Naive thymus-derived CD8-positive, alpha-beta T cell (primary cell): ENCODE results near the gene C9orf40. TPM values are rescaled to one million over a fixed set of nuclear protein-coding genes. Genes with fewer than 3 reads are reported as not detected.

Experiments used
- ATAC-seq, 2 donors: fragments of 150-1000 bp; cut with Tn5 transposase in 1 of 2; sonication (Bioruptor Pico), chemical (Tn5 transposase) in 1 of 2; 1 replicate in 1 of 2; 2 replicates in 1 of 2; pipeline ENCODE4 v1.10.0; 2021; ENCODE audit warnings: mild to moderate bottlenecking in 2 of 2, moderate library complexity in 2 of 2
- POLR2A ChIA-PET: fragments of 350-600 bp; sonication (Branson Sonifier 250); formaldehyde crosslinking; loops from one replicate; lab custom pipeline; 2021; ENCODE audit warnings: antibody characterized with exemption; lab: Charles Lee
- DNase-seq, 10 donors: peaks; one replicate each; pipeline versions ENCODE4 v3.0.0 to v3.0.0-alpha.2; 2020 to 2022
- H3K27ac Mint-ChIP-seq, 10 donors: one replicate each; pipeline ENCODE4 v1.8.0; 2020 to 2022; ENCODE audit warnings: mild to moderate bottlenecking in 10 of 10, mixed read lengths in 10 of 10, moderate library complexity in 4 of 10, inconsistent platforms in 1 of 10
- H3K27me3 Mint-ChIP-seq, 5 donors: one replicate each; pipeline ENCODE4 v1.8.0; 2021 to 2022; ENCODE audit warnings: mixed read lengths in 5 of 5
- H3K36me3 Mint-ChIP-seq, 3 donors: one replicate each; pipeline ENCODE4 v1.8.0; 2020 to 2022; ENCODE audit warnings: mixed read lengths in 3 of 3, mild to moderate bottlenecking in 2 of 3, inconsistent platforms in 1 of 3
- H3K4me1 Mint-ChIP-seq, 4 donors: one replicate each; pipeline ENCODE4 v1.8.0; 2021 to 2022; ENCODE audit warnings: mixed read lengths in 4 of 4
- H3K4me3 Mint-ChIP-seq, 10 donors: one replicate each; pipeline ENCODE4 v1.8.0; 2020 to 2022; ENCODE audit warnings: mild to moderate bottlenecking in 10 of 10, mixed read lengths in 10 of 10, moderate library complexity in 6 of 10, inconsistent platforms in 1 of 10
- H3K9me3 Mint-ChIP-seq, 9 donors: one replicate each; pipeline ENCODE4 v1.8.0; 2020 to 2022; ENCODE audit warnings: mixed read lengths in 9 of 9, mild to moderate bottlenecking in 3 of 9, inconsistent platforms in 1 of 9, moderate library complexity in 1 of 9
- polyA plus RNA-seq, 3 donors: library from polyadenylated mRNA; unstranded; fragments of 300-500 nt; fragmentation: Illumina TruSeq; gene quantifications; one replicate each; pipeline ENCODE4 v1.2.3, GENCODE V29; 2021
- total RNA-seq, 8 experiments: library from RNA in 2 of 8; stranded (reverse) in 2 of 8; gene quantifications; one replicate each; pipeline ENCODE4 v1.2.3 and lab custom pipeline; 2021 to 2026

The C9orf40 gene
- total RNA-seq (1 to 10 TPM; 5.0 to 5.5 TPM), polyA plus RNA-seq (1 to 10 TPM; 1.3 to 2.6 (median 1.8) TPM), total RNA-seq (lab: John Stamatoyannopoulos, UW) (2.4 to 7.7 (median 5.9) reads per million in 6 experiments)

- Mint-ChIP-seq H3K27ac (peak within 1 kb of the TSS; percentile 91 to 98 (median 96)), H3K4me1 (peaks cover 18 to 24% (median 20%) of the 10 kb centered on the region in 4 donors), H3K27me3 (no peaks in the 10 kb centered on the region), H3K36me3 (peaks cover 0 to 3% (median 0%) of the 10 kb centered on the region in 3 donors), H3K9me3 (no peaks in the 10 kb centered on the region), H3K4me3 (peak within 1 kb of the TSS; percentile 94 to 99 (median 98))
- POLR2A ChIA-PET, result interaction anchor here (0.7 to 3.4 kb wide), 5 partner anchors 9 to 135 kb away, joined by 3 to 42 read pairs (median 7); partner anchors contain the start of genes CARNMT1, NMRK1 and OSTF1
- peak; percentile 80 to 93 (median 88) for DNase-seq
- ATAC-seq, result peak; percentile 88 to 90
Measured at GRCh38 chr9:74952201-74953151, at the start of gene C9orf40. C9orf40 (minus strand) TSS chr9:74952912; CDS start chr9:74952611, 301 bp downstream.

GRCh38 chr9:75001719-75002421 lies 49.2 kb upstream of the C9orf40 start:
- peaks cover 2 to 5% (median 4%) of the 10 kb centered on the region in 4 donors for H3K4me1 Mint-ChIP-seq
- peak in 6 of 10 donors; percentile 8 to 74 (median 48) for DNase-seq
- no peaks in the 10 kb centered on the region for H3K9me3 Mint-ChIP-seq
- no peaks in the 10 kb centered on the region for H3K27me3 Mint-ChIP-seq
- no peak overlapping the region for H3K4me3 Mint-ChIP-seq
- ATAC-seq, result peak; percentile 89 to 97
- H3K27ac Mint-ChIP-seq, result no peak overlapping the region
- POLR2A ChIA-PET, result interaction anchor here (1.7 kb wide), 1 partner anchor 25 kb away, joined by 6 read pairs; no protein-coding TSS in a partner anchor
- peaks cover 7 to 44% (median 12%) of the 10 kb centered on the region in 3 donors for H3K36me3 Mint-ChIP-seq

GRCh38 chr9:75000835-75001234 lies 48.1 kb upstream of the C9orf40 start:
- peaks cover 2 to 5% (median 4%) of the 10 kb centered on the region in 4 donors for H3K4me1 Mint-ChIP-seq
- H3K9me3 Mint-ChIP-seq, result no peaks in the 10 kb centered on the region
- DNase-seq (no peak), ATAC-seq (no peak)
- no peak overlapping the region for H3K27ac Mint-ChIP-seq
- POLR2A ChIA-PET, result no interaction called here
- no peaks in the 10 kb centered on the region for H3K27me3 Mint-ChIP-seq
- H3K4me3 Mint-ChIP-seq, result no peak overlapping the region
- peaks cover 7 to 45% (median 12%) of the 10 kb centered on the region in 3 donors for H3K36me3 Mint-ChIP-seq

DNA sequence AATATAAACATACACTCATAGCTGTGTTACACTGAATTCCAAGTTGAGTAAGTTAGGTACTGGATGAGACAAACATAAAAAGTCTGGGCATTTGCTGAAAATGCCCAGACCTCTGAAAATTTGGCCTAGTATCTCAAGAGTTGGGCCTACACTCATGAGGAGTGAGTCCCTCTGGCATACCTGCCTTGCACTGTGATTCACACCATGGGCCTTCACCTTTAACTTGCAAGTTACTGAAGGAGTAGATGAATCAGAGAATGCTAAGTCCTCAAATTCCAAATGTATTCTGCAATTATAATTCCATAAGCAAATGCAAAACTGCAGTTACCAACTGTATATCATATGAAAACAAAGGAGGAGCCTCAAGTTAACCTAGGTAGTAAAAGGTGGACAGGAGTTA lies 32.3 kb upstream of the C9orf40 start:
- peaks cover 0 to 4% (median 0%) of the 10 kb centered on the region in 4 donors for H3K4me1 Mint-ChIP-seq
- ATAC-seq (no peak), DNase-seq (no peak)
- POLR2A ChIA-PET, result no interaction called here
- peaks cover 14 to 73% (median 25%) of the 10 kb centered on the region in 3 donors for H3K36me3 Mint-ChIP-seq
- H3K9me3 Mint-ChIP-seq, result no peaks in the 10 kb centered on the region
- no peak overlapping the region for H3K4me3 Mint-ChIP-seq
- H3K27me3 Mint-ChIP-seq, result no peaks in the 10 kb centered on the region
- H3K27ac Mint-ChIP-seq, result peak overlapping the region in 1 of 10 donors; percentile 16

GRCh38 chr9:74983709-74984108 lies 31.0 kb upstream of the C9orf40 start:
- DNase-seq (no peak), ATAC-seq (no peak)
- Mint-ChIP-seq H3K27me3 (no peaks in the 10 kb centered on the region), H3K4me3 (no peak overlapping the region), H3K9me3 (no peaks in the 10 kb centered on the region), H3K27ac (no peak overlapping the region), H3K36me3 (peaks cover 16 to 70% (median 31%) of the 10 kb centered on the region in 3 donors), H3K4me1 (no peaks in the 10 kb centered on the region)
- POLR2A ChIA-PET, result no interaction called here

DNA sequence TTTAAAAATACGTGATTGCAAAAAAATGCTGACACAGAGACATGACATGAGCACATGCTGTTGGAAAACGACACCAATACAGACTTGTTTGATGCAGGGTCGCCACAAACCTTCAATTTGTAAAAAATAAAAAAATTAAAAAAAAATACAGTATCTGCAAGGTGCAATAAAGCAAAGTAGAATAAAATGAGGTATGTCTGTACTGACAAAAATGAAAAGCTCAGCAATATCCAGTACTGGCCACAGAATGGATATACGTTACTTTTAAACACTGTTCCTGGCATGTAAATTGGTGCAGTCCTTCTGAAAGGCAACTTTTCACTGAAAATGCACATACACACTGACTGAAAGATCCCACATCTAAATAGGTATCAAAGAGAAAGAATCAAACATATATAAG lies 27.1 kb upstream of the C9orf40 start:
- Mint-ChIP-seq H3K4me1 (peaks cover 0 to 1% (median under 1%) of the 10 kb centered on the region in 4 donors), H3K36me3 (peaks cover 44 to 66% (median 52%) of the 10 kb centered on the region in 3 donors), H3K4me3 (no peak overlapping the region), H3K27me3 (no peaks in the 10 kb centered on the region), H3K27ac (no peak overlapping the region), H3K9me3 (peaks cover 0 to 17% (median 0%) of the 10 kb centered on the region in 9 donors)
- POLR2A ChIA-PET, result no interaction called here
- no peak for ATAC-seq
- no peak for DNase-seq

DNA sequence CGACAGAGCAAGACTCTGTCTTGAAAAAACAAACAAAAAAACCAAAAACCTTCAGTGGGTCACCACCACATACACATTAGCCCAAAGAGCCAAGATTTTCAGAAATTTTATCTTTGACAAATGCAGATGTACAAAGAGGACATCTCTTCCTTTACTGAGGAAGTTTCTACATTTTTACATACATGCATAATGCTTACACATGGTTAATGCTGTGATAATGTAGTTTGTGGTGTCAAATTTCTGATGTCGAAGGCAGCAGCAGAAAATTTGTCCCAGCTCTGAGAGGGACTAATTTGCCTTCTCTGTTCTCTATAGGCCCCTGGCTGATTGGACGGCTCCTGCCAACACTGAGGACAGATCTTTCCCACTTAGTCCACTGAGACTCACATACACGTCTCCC lies 24.6 kb upstream of the C9orf40 start:
- POLR2A ChIA-PET, result no interaction called here
- DNase-seq, result no peak
- peaks cover 0 to 38% (median 0%) of the 10 kb centered on the region in 9 donors for H3K9me3 Mint-ChIP-seq
- no peak for ATAC-seq
- H3K4me1 Mint-ChIP-seq, result peaks cover 4 to 14% (median 11%) of the 10 kb centered on the region in 4 donors
- H3K4me3 Mint-ChIP-seq, result no peak overlapping the region
- H3K27ac Mint-ChIP-seq, result peak overlapping the region in 1 of 10 donors; percentile 27
- H3K36me3 Mint-ChIP-seq, result peaks cover 42 to 47% (median 45%) of the 10 kb centered on the region in 3 donors
- H3K27me3 Mint-ChIP-seq, result no peaks in the 10 kb centered on the region

GRCh38 chr9:74975538-74975937 lies 22.8 kb upstream of the C9orf40 start:
- H3K9me3 Mint-ChIP-seq, result peaks cover 0 to 43% (median 0%) of the 10 kb centered on the region in 9 donors
- H3K4me3 Mint-ChIP-seq, result no peak overlapping the region
- H3K36me3 Mint-ChIP-seq, result peaks cover 35 to 43% (median 42%) of the 10 kb centered on the region in 3 donors
- H3K27ac Mint-ChIP-seq, result no peak overlapping the region
- peaks cover 4 to 14% (median 11%) of the 10 kb centered on the region in 4 donors for H3K4me1 Mint-ChIP-seq
- DNase-seq (no peak), ATAC-seq (no peak)
- POLR2A ChIA-PET, result no interaction called here
- no peaks in the 10 kb centered on the region for H3K27me3 Mint-ChIP-seq

DNA sequence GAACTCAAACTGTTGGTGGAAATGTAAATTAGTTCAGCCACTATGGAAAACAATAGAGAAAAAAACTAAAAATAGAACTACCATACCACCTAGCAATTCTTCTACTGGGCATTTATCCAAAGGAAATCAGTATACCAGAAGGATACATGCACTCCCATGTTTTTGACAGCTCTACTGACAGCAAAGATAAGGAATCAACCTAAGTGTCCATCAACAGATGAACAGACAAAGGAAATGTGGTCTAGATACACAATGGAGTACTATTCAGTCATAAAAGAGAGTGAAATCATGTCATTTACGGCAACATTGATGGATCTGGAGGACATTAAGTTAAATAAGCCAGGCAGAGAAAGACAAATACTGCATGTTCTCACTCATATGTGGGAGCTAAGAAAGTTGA lies 21.8 kb upstream of the C9orf40 start:
- ATAC-seq (no peak), DNase-seq (no peak)
- peaks cover 4 to 14% (median 11%) of the 10 kb centered on the region in 4 donors for H3K4me1 Mint-ChIP-seq
- peaks cover 0 to 43% (median 0%) of the 10 kb centered on the region in 9 donors for H3K9me3 Mint-ChIP-seq
- POLR2A ChIA-PET, result interaction anchor here (0.7 kb wide), 1 partner anchor 22 kb away, joined by 6 read pairs; the partner anchor contains the start of gene C9orf40
- no peak overlapping the region for H3K27ac Mint-ChIP-seq
- H3K4me3 Mint-ChIP-seq, result no peak overlapping the region
- H3K36me3 Mint-ChIP-seq, result peaks cover 31 to 47% (median 35%) of the 10 kb centered on the region in 3 donors
- no peaks in the 10 kb centered on the region for H3K27me3 Mint-ChIP-seq

DNA sequence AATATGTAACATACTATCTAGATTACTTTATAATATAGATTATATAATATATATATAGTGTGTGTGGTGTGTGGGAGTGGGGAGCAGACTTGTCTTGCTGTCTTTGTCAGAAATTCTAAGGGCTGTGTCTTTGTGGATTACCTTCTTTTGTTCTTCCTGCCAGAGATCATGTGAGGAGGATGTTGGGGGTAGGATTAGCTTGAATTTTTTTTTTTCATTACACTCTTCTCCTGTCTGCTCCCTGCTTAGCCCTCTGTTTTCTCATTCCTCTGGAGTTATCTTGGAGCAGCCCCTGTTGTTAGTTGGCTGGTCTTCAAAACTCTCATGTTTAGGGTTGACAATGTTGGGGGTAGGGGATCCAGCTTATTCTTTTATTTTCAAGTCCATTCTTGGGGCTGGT lies 21.0 kb upstream of the C9orf40 start:
- Mint-ChIP-seq H3K36me3 (peaks cover 28 to 46% (median 33%) of the 10 kb centered on the region in 3 donors), H3K4me1 (peaks cover 4 to 14% (median 11%) of the 10 kb centered on the region in 4 donors), H3K4me3 (peak overlapping the region in 1 of 10 donors; percentile 5), H3K27ac (peak overlapping the region in 2 of 10 donors; percentile 42 to 58), H3K9me3 (peaks cover 0 to 43% (median 0%) of the 10 kb centered on the region in 9 donors), H3K27me3 (no peaks in the 10 kb centered on the region)
- POLR2A ChIA-PET, result interaction anchor here (0.7 kb wide), 1 partner anchor 21 kb away, joined by 6 read pairs; the partner anchor contains the start of gene C9orf40
- DNase-seq (no peak), ATAC-seq (no peak)

- peaks cover 0 to 6% (median 1%) of the 10 kb centered on the region in 4 donors for H3K4me1 Mint-ChIP-seq
- no peaks in the 10 kb centered on the region for H3K27me3 Mint-ChIP-seq
- no peak overlapping the region for H3K27ac Mint-ChIP-seq
- H3K36me3 Mint-ChIP-seq, result peaks cover 29 to 39% (median 39%) of the 10 kb centered on the region in 3 donors
- DNase-seq (no peak), ATAC-seq (no peak)
- H3K9me3 Mint-ChIP-seq, result peaks cover 9 to 34% (median 20%) of the 10 kb centered on the region in 9 donors
- no peak overlapping the region for H3K4me3 Mint-ChIP-seq
- POLR2A ChIA-PET, result no interaction called here
Measured at GRCh38 chr9:74963056-74963455, 10.3 kb upstream of the C9orf40 start.

DNA sequence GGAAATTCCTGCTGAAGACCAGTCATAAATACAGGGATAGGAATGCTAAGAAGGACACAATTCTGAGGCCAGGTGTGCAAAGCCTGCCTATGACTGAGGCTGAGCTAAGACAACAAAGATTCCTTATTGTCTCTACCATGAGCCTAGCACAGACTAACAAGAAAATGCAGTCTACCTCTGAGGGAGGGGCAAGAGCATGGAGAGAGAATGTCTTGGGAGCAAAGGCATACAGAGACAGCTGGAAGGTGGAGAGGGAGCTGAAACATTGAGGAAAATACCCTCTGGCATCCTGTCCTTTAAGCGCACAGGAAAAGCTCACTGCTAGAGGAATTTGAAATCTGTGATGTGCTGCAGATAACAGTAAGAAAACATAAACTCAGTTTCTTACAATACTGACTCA lies 8.8 kb upstream of the C9orf40 start:
- no peak for ATAC-seq
- Mint-ChIP-seq H3K36me3 (peaks cover 29 to 39% (median 39%) of the 10 kb centered on the region in 3 donors), H3K9me3 (peaks cover 9 to 34% (median 20%) of the 10 kb centered on the region in 9 donors), H3K27ac (peak overlapping the region in 1 of 10 donors; percentile 55), H3K27me3 (no peaks in the 10 kb centered on the region), H3K4me3 (no peak overlapping the region), H3K4me1 (peaks cover 0 to 6% (median 3%) of the 10 kb centered on the region in 4 donors)
- no peak for DNase-seq
- POLR2A ChIA-PET, result no interaction called here
